NCI-H2107 (cell line): ENCODE measurements around the gene SLC13A2.

ENCODE experiments used
- DNase-seq: peaks from one replicate; lab custom pipeline; 2025; lab: John Stamatoyannopoulos, UW

SLC13A2 gene

GRCh38 chr17:28471531-28472342 is 1.7 kb upstream of the SLC13A2 start:
- no peak for DNase-seq

GRCh38 chr17:28472871-28473497 is 460 bp upstream of the SLC13A2 start:
- no peak for DNase-seq

GRCh38 chr17:28474111-28474531 is 677 bp downstream of the SLC13A2 start:
- no peak for DNase-seq

- DNase-seq = no peak
These were observed 1.9 kb downstream of the SLC13A2 start for GRCh38 chr17:28475151-28475900.

- DNase-seq = no peak
These were observed 2.8 kb downstream of the SLC13A2 start for GRCh38 chr17:28476076-28476865.

- DNase-seq = no peak
These were observed 4.5 kb downstream of the SLC13A2 start for GRCh38 chr17:28477928-28478327.

- no peak for DNase-seq
These were observed 5.5 kb downstream of the SLC13A2 start for GRCh38 chr17:28478712-28479615.

GRCh38 chr17:28480278-28480677 is 6.8 kb downstream of the SLC13A2 start:
- no peak for DNase-seq

GRCh38 chr17:28480799-28481571 is 7.5 kb downstream of the SLC13A2 start:
- DNase-seq = peak; percentile 48

GRCh38 chr17:28482551-28483199 is 9.2 kb downstream of the SLC13A2 start:
- DNase-seq = no peak

GRCh38 chr17:28484296-28484695 is 10.9 kb downstream of the SLC13A2 start:
- no peak for DNase-seq

GRCh38 chr17:28485049-28485448 is 11.6 kb downstream of the SLC13A2 start:
- no peak for DNase-seq

GRCh38 chr17:28487881-28488532 is 14.6 kb downstream of the SLC13A2 start:
- no peak for DNase-seq

GRCh38 chr17:28488533-28489276 is 15.3 kb downstream of the SLC13A2 start:
- DNase-seq = no peak

GRCh38 chr17:28491286-28491685 is 17.8 kb downstream of the SLC13A2 start:
- DNase-seq = no peak

- no peak for DNase-seq
These were observed 18.4 kb downstream of the SLC13A2 start for GRCh38 chr17:28491860-28492259.

- DNase-seq = no peak
These were observed 19.2 kb downstream of the SLC13A2 start for GRCh38 chr17:28492352-28493310.
